Erythroblast (primary cell): ENCODE measurements around the gene RNU1-4.
A peak's percentile ranks its signal among the peaks of the same experiment; 100 is the strongest.
"Not testable (repeated sequence)": the region's sequence is repeated elsewhere in the genome, so short reads cannot be mapped to it uniquely, and the experiment has no call there.

ENCODE experiments used
- DNase-seq, 2 experiments: peaks; one replicate each; lab custom pipeline; 2025; lab: John Stamatoyannopoulos, UW
- GATA1 ChIP-seq: IDR thresholded peaks from 2 replicates; pipeline ENCODE4 v1.6.1; 2011; ENCODE audit warnings: low read depth, mild to moderate bottlenecking, control low read depth, low read length, moderate library complexity
- POLR2A ChIP-seq: IDR thresholded peaks from 2 replicates; pipeline ENCODE4 v1.6.1; 2011; ENCODE audit warnings: mild to moderate bottlenecking, low read length

RNU1-4 gene

DNA sequence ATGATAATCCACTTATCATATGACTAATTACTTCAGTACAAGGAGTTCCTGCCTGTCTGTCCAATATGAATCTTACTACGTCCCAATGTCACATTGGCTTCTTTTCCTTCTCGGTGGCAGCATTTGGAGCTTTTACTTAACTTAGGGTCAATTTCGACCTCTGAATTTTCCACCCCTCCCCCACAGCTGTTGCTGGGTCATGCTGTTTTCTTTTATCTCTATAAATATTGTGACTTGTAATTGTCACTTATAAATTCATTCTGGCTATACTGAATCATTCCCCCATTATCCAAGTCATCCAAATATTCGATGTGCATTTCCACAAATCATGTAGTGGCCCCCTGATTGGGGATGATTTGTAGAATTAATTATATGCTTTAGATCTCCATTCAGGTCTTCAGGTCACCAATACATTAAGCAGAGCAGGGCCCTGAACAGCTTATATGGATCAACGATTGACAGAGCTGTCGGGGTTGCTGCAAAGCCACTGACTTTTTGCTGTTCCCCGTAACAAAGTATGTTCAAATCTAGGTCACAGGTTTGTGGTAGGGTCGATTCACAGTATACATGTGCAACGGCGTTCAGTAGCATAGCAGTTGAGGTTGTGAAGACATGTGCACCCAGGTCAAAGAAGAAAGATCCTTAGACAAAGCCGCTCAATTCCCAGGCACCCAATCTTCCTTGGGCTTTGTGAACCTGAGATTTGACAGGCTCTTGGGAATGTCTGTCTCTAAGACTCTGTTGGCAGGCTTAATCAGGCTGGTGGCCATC lies 18.3 kb upstream of the RNU1-4 start:
- no peak for DNase-seq
- TF ChIP-seq GATA1 (no peak), POLR2A (no peak)

- no peak for DNase-seq
Observed at GRCh38 chr1:16724718-16725438, 15.4 kb upstream of the RNU1-4 start.

DNA sequence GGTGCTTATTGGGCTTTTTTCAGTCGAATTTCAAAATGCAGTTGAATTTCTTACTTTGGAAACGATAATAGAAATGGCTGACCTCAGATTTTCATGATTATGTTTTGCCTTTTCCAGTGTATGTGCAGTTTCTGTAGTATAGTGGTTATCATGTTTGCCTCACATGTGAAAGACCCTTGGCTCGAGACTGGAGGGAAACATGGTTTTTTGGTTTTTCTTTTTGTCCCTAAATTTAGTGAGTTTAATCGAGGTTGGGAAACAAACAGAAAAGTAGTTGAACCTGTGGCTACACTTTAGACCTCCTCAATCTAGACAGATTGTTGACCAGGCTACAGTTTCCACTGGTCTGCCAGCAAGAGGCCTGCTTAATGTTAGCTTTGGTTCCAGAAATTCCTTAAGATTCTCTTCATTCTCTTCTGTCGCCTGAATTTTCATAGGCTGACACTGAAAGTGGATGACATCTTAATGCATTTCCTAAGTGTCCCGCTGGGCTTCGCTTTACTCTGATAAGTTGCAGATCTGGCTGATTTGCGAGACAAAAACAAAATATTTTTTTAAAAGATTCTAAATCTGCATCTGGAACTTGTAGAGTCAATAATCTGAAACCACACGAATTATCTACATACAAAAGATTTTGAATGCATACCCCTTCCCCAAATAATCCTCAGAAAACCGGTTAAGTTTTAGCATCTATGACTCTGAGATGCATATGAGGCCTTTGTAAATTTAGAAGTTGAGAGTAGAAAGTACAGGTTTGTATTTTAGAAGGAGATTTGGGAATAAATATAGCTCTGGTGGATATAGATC lies 14.7 kb upstream of the RNU1-4 start:
- DNase-seq, result not testable (repeated sequence)

More at GRCh38 chr1:16724718-16725438, 15.4 kb upstream of the RNU1-4 start:
- TF ChIP-seq POLR2A (no peak), GATA1 (no peak)

DNA sequence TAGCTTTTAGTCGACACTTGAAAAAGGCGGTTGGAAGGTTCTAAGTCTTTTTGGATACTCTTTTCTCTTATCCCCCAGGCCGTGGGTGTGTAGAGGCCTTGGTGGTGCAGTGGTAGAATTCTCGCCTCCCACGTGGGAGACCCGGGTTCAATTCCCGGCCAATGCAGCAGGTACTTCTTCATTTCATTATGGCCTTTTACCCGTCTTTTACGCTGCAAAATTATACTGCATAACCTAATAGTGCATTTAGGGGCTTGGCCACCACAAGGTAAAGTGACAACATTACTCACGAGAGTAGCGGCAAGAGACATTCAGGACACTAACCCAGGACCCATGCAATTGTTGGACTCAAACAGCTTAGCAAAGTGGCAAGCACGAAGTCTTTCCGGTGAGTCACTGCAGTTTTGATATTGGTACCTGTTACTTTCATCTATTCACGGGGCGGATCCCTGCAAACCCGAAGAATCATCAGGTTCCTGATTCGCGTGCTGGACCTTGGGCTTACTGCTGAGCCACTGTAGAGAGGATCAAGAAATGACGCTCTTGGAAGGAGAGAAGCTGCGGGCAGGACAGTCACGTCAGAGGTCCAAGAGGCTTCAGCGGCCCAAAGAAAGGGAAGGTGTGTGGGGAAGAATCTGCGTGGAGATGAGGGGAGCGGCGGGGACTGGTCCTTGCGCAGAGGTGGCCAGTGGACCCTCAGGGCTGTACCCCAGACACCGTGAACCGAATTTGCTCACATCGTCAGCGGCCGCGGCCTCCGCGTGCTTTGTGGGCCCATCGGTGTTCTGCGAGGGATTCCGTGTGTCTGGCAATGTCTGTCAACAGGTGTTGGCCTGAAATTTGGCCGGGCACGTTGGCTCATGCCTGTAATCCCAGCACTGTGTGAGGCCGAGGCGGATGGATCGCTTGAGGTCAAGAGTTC lies 12.9 kb upstream of the RNU1-4 start:
- TF ChIP-seq POLR2A (no peak), GATA1 (no peak)
- DNase-seq, result peak; percentile 40 to 47

- DNase-seq, result not testable (repeated sequence)
Observed at GRCh38 chr1:16728243-16728949, 11.9 kb upstream of the RNU1-4 start.

DNA sequence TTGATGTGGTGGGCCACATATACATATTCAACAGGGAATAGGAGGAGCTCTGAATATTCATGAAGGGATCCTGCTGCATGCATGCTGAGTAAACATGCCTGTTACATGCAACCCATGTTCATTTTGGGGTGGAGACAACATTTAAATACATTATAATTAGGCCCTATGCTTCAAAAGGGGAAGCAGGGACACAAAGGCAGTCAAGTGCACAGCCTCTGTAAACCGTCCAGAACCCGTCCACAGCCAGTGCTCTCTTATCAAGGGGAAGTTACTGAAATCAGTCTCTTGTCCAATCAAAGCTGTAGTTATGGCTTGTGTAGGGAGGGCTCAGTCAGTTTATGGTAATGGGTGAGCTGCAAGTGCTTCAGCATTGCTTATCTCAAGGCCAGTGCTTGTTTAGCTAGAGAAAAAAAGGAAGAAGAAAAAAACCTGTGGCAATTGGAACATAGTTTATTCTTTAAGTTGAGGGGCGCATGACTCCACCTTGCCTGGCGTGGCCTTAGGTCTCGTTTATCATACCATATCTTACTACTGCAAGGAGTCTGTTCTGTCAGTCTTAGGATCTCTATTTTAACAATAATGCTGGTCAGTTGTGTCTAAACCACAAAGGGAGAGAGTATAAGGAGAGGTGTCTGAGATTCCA lies 7.9 kb upstream of the RNU1-4 start:
- not testable (repeated sequence) for DNase-seq

DNA sequence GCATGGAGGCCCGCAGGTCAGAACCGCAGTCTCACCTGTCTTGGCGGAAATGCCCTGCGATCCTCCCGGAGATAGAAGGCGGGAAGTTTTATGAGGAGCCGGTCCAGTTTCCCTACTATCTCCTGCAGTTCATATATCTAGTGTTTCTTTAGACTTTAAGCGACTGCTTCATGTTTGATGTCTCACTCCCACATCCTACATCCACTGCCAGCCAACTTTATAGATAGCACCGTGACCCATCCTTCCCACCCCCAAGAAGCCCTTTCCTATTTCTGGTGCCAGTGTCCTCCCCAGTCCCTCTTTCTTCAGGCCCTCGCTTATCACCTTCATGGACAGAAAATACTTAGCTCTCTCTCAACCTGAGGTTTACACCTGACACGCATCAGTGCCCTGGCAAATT lies 914 bp downstream of the RNU1-4 start:
- DNase-seq, result not testable (repeated sequence)

DNA sequence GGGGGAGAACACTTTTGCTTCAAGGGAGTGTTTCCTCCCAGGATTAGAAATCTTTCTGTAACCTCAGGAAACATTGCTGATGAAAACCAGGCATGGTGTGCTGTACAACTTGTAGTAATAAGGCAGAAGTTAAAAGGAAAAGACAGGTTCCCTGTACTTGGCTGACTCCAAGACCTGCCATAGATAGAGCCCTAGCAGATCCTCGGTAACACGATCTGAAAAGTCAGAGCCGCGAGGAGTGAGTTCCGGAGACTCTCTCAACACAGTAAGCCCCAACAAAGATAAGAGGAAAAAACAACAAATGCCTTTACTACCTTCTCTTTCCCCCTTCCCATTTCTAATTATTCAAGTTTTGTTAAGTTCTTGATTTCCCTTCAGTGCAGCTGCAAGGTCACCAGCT lies 7.3 kb downstream of the RNU1-4 start:
- DNase-seq, result not testable (repeated sequence)

DNA sequence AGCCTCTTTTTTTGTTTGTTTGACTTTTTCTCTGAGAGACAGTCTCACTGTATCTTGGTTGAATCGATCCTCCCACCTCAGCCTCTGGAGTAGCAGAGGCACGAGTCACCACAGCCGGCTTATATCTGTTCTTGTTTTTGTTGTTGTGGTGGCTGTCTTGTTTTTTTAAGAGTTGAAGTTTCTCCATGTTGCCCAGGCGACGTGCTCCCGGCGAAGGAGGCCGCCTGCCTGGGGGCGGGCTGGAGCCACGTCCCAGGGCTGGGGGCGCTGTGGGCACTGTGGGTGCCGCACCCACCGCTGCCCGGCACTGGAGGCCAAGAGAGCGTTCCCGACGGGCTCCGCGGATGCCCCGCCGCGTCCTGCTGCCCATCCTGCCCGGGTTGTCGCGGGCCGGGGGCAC lies 8.4 kb downstream of the RNU1-4 start:
- not testable (repeated sequence) for DNase-seq

GRCh38 chr1:16749910-16750888 lies 9.9 kb downstream of the RNU1-4 start:
- not testable (repeated sequence) for DNase-seq

DNA sequence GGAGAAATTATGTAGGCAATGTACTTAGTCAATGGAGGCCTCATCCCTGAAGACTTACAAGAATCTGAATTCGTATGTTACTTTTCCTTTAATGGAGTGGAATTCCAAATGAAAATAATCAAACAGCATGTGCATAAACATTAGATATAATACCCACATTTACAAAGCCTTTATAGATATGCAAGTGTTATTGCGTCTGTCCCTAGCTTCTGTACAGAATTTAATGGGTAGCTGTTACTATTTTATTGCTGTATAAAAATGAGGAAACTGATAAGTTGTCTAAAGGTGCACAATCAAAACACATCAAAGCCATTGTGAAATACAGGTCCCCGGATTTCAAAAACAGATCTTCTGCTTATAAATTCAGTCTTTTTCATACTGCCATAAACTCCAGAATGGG lies 12.5 kb downstream of the RNU1-4 start:
- not testable (repeated sequence) for DNase-seq

DNA sequence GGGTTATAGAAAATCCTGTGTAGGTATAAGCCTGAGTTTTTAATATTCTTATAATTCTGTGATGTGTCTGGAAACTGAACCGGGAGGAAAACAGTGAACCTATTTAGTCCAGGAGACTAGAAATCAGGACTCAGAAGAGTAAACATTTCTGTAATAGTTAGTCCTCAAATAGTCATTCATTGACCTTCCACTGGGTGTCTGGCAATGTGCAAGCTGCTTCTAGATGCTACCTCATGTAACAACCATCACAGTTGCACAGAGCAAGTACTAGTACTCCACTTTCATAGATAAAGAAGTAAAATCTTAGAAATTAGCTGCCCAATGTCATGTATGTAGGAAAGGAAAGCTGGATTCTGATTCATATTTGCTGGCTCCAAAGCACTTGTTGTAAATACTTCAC lies 15.1 kb downstream of the RNU1-4 start:
- DNase-seq, result not testable (repeated sequence)

GRCh38 chr1:16755932-16756331 lies 15.6 kb downstream of the RNU1-4 start:
- not testable (repeated sequence) for DNase-seq

DNA sequence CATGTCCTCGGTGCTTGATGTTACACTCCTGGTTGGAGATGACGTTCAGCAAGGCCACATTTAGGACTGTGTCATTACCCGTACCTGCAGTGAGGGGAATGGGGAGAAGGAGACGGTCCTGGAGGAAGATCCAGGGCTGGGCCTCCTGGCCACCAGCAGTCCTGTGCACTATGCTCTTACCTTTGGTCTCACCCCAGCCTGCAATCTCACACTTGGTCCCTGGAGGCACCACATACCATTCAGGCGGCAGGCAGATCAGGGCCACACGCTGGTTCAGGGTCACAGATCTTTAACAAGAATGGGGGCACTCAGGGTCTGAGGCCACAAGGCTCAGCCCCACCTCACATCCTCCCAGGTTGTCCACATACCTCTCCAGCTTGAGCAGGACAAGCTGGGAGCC lies 17.3 kb downstream of the RNU1-4 start:
- DNase-seq, result not testable (repeated sequence)

- not testable (repeated sequence) for DNase-seq
Observed at GRCh38 chr1:16758060-16758459, 17.7 kb downstream of the RNU1-4 start.

- DNase-seq, result not testable (repeated sequence)
Observed at GRCh38 chr1:16759041-16759493, 18.8 kb downstream of the RNU1-4 start.

- not testable (repeated sequence) for DNase-seq
Observed at GRCh38 chr1:16759650-16760455, 19.5 kb downstream of the RNU1-4 start.
